ENCODE data around the gene QRICH1. TPM values are rescaled to one million over a fixed set of nuclear protein-coding genes. Genes with fewer than 3 reads are reported as not detected.

Gene QRICH1
- total and polyA plus RNA-seq, 2 of the 13 experiments (the other 11 are each of a cell fraction or from before 2014, with no cell fraction given) = 52.6 to 102 TPM

DNA sequence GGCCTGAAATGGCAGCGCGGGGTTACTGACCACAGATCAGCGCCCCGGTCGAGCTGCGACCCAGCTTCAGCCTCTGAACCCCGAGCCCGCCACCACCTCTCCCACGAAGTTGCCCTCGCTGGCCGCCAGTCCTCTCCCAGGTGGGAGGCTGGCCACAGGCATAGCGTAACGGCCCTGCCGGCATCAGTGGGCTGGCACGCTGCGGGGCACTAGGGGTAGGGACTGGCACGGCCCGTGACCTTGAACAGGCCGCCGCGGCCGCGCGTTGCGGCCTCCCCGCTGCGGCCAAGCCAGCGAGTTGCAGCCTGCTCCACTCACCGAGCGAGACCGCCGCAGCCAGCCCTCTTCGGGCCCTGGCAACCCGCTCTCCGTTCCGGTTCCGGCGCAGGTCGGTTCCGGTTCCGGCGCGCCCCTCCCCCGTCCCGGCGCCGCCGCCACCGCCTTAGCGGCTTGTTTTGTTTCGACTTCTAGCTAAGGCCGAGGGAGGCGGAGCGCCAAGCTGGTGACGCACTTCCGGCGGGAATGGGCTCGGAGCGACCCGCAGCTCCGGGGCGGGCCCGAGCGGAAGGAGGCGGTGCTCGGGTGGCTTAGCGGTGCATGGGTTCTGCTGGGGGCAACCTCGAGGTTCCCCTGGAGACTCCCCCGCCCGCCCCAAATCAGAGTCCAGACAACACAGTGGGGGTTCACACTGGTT, 26.7 kb upstream of the QRICH1 start, which contains the start of gene USP19 (continued):
- TF ChIP-seq ZBTB8A (CRISPR knock-in tag; IDR thresholded peaks at IDR 0.05; ENCODE audit: borderline replicate concordance, low read depth) (no peak), ZC3H13 (CRISPR knock-in tag; IDR thresholded peaks at IDR 0.05) (no peak), TBX3 (IDR thresholded peaks at IDR 0.05; ENCODE audit: borderline replicate concordance) (no peak), ZSCAN22 (CRISPR knock-in tag; IDR thresholded peaks at IDR 0.05) (no peak), SALL1 (CRISPR knock-in tag; IDR thresholded peaks at IDR 0.05) (peak; percentile 81), TBL1XR1 (IDR thresholded peaks at IDR 0.05; ENCODE audit: borderline replicate concordance, low read length, partially characterized antibody) (no peak), PHF8 (CRISPR knock-in tag; IDR thresholded peaks at IDR 0.05) (peak; percentile 93), ZNF652 (CRISPR knock-in tag; IDR thresholded peaks at IDR 0.05; ENCODE audit: borderline replicate concordance, low read depth) (no peak), HDAC2 (CRISPR knock-in tag; IDR thresholded peaks at IDR 0.05) (peak; percentile 87), ZBTB3 (CRISPR knock-in tag; IDR thresholded peaks at IDR 0.05; ENCODE audit: borderline replicate concordance, low read depth) (no peak), NONO (IDR thresholded peaks at IDR 0.05) (no peak), NONO (CRISPR knock-in tag; conservative IDR thresholded peaks at IDR 0.05) (peak; percentile 90), ZFP36 (IDR thresholded peaks at IDR 0.05; ENCODE audit: borderline replicate concordance, low read depth, low read length, partially characterized antibody) (no peak), HOXA3 (CRISPR knock-in tag; IDR thresholded peaks at IDR 0.05) (peak; percentile 87), ZNF343 (CRISPR knock-in tag; IDR thresholded peaks at IDR 0.05) (no peak; the same call in 1 of the 2 replicates)
- TF ChIP-seq, protein P1, sequence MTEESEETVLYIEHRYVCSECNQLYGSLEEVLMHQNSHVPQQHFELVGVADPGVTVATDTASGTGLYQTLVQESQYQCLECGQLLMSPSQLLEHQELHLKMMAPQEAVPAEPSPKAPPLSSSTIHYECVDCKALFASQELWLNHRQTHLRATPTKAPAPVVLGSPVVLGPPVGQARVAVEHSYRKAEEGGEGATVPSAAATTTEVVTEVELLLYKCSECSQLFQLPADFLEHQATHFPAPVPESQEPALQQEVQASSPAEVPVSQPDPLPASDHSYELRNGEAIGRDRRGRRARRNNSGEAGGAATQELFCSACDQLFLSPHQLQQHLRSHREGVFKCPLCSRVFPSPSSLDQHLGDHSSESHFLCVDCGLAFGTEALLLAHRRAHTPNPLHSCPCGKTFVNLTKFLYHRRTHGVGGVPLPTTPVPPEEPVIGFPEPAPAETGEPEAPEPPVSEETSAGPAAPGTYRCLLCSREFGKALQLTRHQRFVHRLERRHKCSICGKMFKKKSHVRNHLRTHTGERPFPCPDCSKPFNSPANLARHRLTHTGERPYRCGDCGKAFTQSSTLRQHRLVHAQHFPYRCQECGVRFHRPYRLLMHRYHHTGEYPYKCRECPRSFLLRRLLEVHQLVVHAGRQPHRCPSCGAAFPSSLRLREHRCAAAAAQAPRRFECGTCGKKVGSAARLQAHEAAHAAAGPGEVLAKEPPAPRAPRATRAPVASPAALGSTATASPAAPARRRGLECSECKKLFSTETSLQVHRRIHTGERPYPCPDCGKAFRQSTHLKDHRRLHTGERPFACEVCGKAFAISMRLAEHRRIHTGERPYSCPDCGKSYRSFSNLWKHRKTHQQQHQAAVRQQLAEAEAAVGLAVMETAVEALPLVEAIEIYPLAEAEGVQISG (CRISPR knock-in tag; IDR thresholded peaks at IDR 0.05) = peak; percentile 94
- TF ChIP-seq, protein P2, sequence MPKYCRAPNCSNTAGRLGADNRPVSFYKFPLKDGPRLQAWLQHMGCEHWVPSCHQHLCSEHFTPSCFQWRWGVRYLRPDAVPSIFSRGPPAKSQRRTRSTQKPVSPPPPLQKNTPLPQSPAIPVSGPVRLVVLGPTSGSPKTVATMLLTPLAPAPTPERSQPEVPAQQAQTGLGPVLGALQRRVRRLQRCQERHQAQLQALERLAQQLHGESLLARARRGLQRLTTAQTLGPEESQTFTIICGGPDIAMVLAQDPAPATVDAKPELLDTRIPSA (CRISPR knock-in tag; IDR thresholded peaks at IDR 0.05; ENCODE audit: borderline replicate concordance) = peak; percentile 32; the same call in 1 of the 2 replicates
- TF ChIP-seq, protein P3, sequence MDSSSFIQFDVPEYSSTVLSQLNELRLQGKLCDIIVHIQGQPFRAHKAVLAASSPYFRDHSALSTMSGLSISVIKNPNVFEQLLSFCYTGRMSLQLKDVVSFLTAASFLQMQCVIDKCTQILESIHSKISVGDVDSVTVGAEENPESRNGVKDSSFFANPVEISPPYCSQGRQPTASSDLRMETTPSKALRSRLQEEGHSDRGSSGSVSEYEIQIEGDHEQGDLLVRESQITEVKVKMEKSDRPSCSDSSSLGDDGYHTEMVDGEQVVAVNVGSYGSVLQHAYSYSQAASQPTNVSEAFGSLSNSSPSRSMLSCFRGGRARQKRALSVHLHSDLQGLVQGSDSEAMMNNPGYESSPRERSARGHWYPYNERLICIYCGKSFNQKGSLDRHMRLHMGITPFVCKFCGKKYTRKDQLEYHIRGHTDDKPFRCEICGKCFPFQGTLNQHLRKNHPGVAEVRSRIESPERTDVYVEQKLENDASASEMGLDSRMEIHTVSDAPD (CRISPR knock-in tag; IDR thresholded peaks at IDR 0.05) = 0 out of 2 replicates have a peak, but pooled peaks have one; percentile 38
- TF ChIP-seq, protein P4, sequence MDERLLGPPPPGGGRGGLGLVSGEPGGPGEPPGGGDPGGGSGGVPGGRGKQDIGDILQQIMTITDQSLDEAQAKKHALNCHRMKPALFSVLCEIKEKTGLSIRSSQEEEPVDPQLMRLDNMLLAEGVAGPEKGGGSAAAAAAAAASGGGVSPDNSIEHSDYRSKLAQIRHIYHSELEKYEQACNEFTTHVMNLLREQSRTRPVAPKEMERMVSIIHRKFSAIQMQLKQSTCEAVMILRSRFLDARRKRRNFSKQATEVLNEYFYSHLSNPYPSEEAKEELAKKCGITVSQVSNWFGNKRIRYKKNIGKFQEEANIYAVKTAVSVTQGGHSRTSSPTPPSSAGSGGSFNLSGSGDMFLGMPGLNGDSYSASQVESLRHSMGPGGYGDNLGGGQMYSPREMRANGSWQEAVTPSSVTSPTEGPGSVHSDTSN (CRISPR knock-in tag; IDR thresholded peaks at IDR 0.05) = no peak; the same call in 1 of the 2 replicates
- TF ChIP-seq, protein P5, sequence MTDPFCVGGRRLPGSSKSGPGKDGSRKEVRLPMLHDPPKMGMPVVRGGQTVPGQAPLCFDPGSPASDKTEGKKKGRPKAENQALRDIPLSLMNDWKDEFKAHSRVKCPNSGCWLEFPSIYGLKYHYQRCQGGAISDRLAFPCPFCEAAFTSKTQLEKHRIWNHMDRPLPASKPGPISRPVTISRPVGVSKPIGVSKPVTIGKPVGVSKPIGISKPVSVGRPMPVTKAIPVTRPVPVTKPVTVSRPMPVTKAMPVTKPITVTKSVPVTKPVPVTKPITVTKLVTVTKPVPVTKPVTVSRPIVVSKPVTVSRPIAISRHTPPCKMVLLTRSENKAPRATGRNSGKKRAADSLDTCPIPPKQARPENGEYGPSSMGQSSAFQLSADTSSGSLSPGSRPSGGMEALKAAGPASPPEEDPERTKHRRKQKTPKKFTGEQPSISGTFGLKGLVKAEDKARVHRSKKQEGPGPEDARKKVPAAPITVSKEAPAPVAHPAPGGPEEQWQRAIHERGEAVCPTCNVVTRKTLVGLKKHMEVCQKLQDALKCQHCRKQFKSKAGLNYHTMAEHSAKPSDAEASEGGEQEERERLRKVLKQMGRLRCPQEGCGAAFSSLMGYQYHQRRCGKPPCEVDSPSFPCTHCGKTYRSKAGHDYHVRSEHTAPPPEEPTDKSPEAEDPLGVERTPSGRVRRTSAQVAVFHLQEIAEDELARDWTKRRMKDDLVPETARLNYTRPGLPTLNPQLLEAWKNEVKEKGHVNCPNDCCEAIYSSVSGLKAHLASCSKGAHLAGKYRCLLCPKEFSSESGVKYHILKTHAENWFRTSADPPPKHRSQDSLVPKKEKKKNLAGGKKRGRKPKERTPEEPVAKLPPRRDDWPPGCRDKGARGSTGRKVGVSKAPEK (CRISPR knock-in tag; IDR thresholded peaks at IDR 0.05; ENCODE audit: borderline replicate concordance) = no peak

Data from HepG2 (cell line).